HG03066 (cell line): ENCODE results near the gene FLOT1.

Experiments used
- ATAC-seq: cut with Tn5 transposase; IDR thresholded peaks from one replicate; pipeline ENCODE4 v1.9.1; 2021; ENCODE audit warnings: low read depth; ENCODE audit not compliant: unreplicated experiment

The FLOT1 gene

GRCh38 chr6:30747902-30748769 is 5.6 kb upstream of the FLOT1 start:
- no peak for ATAC-seq

GRCh38 chr6:30747300-30747687 is 4.8 kb upstream of the FLOT1 start:
- no peak for ATAC-seq

GRCh38 chr6:30744054-30744805 is 1.7 kb upstream of the FLOT1 start, which contains the start of gene IER3:
Gene IER3 (minus strand): TSS chr6:30744547. CDS start chr6:30744518, 29 bp downstream.
- ATAC-seq: no peak

GRCh38 chr6:30743099-30744053 is 889 bp upstream of the FLOT1 start:
- peak; percentile 13 for ATAC-seq

GRCh38 chr6:30741789-30742315 is 635 bp downstream of the FLOT1 start:
- ATAC-seq: no peak

GRCh38 chr6:30741063-30741779 is 1.3 kb downstream of the FLOT1 start:
- ATAC-seq: no peak

GRCh38 chr6:30740540-30740870 is 2.0 kb downstream of the FLOT1 start:
- no peak for ATAC-seq

GRCh38 chr6:30738532-30738931 is 4.0 kb downstream of the FLOT1 start:
- ATAC-seq: no peak

GRCh38 chr6:30735668-30736314 is 6.7 kb downstream of the FLOT1 start:
- peak; percentile 47 for ATAC-seq

- no peak for ATAC-seq
Observed at GRCh38 chr6:30732237-30732943, 10.1 kb downstream of the FLOT1 start.

- ATAC-seq: no peak
Observed at GRCh38 chr6:30730601-30731435, 11.7 kb downstream of the FLOT1 start.

- no peak for ATAC-seq
Observed at GRCh38 chr6:30727920-30728553, 14.4 kb downstream of the FLOT1 start.

GRCh38 chr6:30726506-30727413 is 15.7 kb downstream of the FLOT1 start:
- ATAC-seq: no peak

- no peak for ATAC-seq
Observed at GRCh38 chr6:30725713-30726505, 16.6 kb downstream of the FLOT1 start.

- no peak for ATAC-seq
Observed at GRCh38 chr6:30724906-30725667, 17.4 kb downstream of the FLOT1 start.
